SH-SY5Y (cell line): ENCODE measurements around the gene FOCAD.

Experiments used
- GATA2 ChIP-seq: IDR thresholded peaks from 2 replicates; pipeline ENCODE4 v1.6.1; 2011; ENCODE audit warnings: mild to moderate bottlenecking, low read depth, low read length
- GATA3 ChIP-seq: IDR thresholded peaks from 2 replicates; pipeline ENCODE4 v1.6.1; 2011; ENCODE audit warnings: low read depth, mild to moderate bottlenecking, low read length, moderate library complexity

Gene FOCAD

GRCh38 chr9:20908461-20908860 is 224.4 kb downstream of the FOCAD start:
- TF ChIP-seq GATA3 (no peak), GATA2 (no peak)

GRCh38 chr9:20914556-20914955 is 230.5 kb downstream of the FOCAD start:
- TF ChIP-seq GATA3 (no peak), GATA2 (no peak)

- no peak for TF ChIP-seq GATA2
- TF ChIP-seq GATA3, result no peak
These were observed 237.3 kb downstream of the FOCAD start for GRCh38 chr9:20921362-20921761.

- TF ChIP-seq GATA3 (no peak), GATA2 (no peak)
These were observed 241.4 kb downstream of the FOCAD start for GRCh38 chr9:20925256-20926045.

- no peak for TF ChIP-seq GATA3
- no peak for TF ChIP-seq GATA2
These were observed 245.2 kb downstream of the FOCAD start for GRCh38 chr9:20929276-20929675.

GRCh38 chr9:20930836-20931235 is 246.8 kb downstream of the FOCAD start:
- no peak for TF ChIP-seq GATA2
- no peak for TF ChIP-seq GATA3

- TF ChIP-seq GATA2, result no peak
- no peak for TF ChIP-seq GATA3
These were observed 256.6 kb downstream of the FOCAD start for GRCh38 chr9:20940447-20941173.

- TF ChIP-seq GATA3 (no peak), GATA2 (no peak)
These were observed 257.2 kb downstream of the FOCAD start for GRCh38 chr9:20941174-20941690.

GRCh38 chr9:20944507-20944906 is 260.4 kb downstream of the FOCAD start:
- no peak for TF ChIP-seq GATA2
- TF ChIP-seq GATA3, result no peak

GRCh38 chr9:20945269-20945668 is 261.2 kb downstream of the FOCAD start:
- TF ChIP-seq GATA2, result no peak
- no peak for TF ChIP-seq GATA3

GRCh38 chr9:20945856-20946255 is 261.8 kb downstream of the FOCAD start:
- TF ChIP-seq GATA3 (no peak), GATA2 (no peak)

- no peak for TF ChIP-seq GATA2
- no peak for TF ChIP-seq GATA3
These were observed 264.6 kb downstream of the FOCAD start for GRCh38 chr9:20948703-20949102.

GRCh38 chr9:20950707-20951106 is 266.6 kb downstream of the FOCAD start:
- no peak for TF ChIP-seq GATA2
- TF ChIP-seq GATA3, result no peak

GRCh38 chr9:20962536-20963225 is 278.6 kb downstream of the FOCAD start:
- TF ChIP-seq GATA2 (no peak), GATA3 (no peak)
